CD4-positive, alpha-beta T cell treated with Interleukin-15 for 1 hour (primary cell): ENCODE data around the gene TMC2.
"Not testable (repeated sequence)": the region's sequence is repeated elsewhere in the genome, so short reads cannot be mapped to it uniquely, and the experiment has no call there.

ENCODE experiments used
- DNase-seq: peaks from one replicate; pipeline ENCODE4 v3.0.0-alpha.2; 2020

The TMC2 gene

DNA sequence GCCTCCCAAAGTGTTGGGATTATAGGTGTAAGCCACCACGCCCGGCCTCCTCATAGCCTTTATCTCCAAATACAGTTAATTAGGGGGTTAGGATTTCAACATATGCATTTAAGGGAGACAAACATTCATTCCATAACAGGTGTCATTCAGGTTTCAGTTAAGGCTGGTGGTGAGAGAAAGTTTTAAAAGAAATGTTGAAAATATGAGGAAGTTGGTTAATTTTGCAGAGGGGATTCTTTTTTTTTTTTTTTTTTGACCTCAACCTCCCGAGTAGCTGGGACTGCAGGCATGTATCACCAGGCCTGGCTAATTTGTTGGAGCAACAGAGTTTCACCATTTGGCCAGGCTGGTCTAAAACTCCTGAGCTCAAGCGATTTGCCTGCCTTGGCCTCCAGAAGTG is 143.7 kb downstream of the TMC2 start:
- DNase-seq: no peak

DNA sequence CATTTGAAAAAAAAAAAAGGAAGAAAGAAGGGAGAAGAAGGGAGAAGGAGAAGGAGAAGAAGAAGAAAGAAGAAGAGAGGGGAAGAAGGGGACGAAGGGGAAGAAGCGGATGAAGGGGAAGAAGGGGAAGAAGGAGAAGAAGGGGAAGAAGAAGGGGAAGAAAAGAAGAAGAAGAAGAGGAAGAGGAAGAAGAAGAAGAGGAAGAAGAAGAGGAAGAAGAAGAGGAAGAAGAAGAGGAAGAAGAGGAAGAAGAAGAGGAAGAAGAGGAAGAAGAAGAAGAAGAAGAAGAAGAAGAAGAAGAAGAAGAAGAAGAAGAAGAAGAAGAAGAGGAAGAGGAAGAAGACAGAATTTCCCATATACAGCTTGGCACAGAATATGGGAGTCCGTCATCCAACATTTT is 145.7 kb downstream of the TMC2 start:
- DNase-seq: not testable (repeated sequence)

DNA sequence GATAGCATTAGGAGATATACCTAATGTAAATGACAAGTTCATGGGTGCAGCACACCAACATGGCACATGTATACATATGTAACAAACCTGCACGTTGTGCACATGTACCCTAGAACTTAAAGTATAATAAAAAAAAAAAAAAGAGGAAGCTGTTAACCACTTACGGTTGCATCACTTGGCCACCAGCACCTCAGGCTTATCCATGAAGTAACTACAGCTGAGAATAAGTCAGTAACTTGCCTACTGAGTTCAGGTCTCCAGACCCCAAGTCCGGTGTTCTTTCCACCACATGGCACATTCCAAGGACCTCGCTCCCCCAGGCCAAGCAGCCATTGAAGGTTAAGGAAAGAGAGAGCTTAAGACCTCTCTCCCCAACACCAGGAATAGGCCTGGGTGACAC is 148.4 kb downstream of the TMC2 start:
- peak; percentile 20 for DNase-seq

DNA sequence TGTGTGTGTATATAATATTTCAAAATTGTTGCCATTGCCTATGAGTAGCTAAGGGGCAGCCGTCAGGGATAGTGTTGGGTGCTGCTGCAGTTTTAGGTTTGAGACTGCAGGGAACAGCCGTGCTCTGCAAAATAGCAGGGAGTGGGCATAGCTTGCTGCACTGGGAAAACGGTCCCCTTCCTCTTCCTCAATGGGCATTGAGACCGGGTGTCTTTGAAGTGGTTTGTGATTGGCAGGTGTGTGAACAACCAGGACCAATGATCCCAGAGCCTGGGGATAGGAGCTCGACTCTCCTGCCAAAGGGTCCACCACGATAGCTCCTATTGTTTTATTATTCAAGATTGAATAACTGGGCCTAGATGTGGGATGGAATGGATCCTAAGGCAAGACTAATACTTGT is 151.1 kb downstream of the TMC2 start:
- peak; percentile 3 for DNase-seq

DNA sequence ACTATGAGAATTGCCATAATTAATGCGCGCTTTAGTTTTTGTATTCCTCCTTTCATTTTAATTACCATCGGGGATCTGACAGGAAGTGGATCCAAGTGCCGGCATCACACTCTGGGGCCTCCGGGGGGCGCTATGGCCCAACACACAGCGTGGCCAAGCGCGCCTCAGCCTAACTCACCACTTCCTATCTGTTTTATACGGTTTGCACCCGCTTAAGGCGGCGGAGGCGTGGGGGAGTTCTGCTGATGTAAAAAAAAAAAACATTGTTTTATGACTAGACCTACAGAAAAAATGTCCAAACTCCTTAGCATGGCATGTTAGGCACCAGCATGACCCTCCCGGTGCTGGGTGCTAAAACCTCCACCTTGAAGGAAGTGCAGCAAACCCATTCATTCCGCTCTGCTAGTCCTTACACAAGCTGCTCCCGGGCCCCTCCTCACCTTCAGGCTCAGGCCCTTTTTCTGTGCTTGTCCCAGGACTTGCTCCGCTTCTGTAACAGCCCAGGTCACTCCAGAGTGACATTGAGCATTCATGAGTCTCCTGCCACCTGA is 151.7 kb downstream of the TMC2 start:
- peak; percentile 79 for DNase-seq

DNA sequence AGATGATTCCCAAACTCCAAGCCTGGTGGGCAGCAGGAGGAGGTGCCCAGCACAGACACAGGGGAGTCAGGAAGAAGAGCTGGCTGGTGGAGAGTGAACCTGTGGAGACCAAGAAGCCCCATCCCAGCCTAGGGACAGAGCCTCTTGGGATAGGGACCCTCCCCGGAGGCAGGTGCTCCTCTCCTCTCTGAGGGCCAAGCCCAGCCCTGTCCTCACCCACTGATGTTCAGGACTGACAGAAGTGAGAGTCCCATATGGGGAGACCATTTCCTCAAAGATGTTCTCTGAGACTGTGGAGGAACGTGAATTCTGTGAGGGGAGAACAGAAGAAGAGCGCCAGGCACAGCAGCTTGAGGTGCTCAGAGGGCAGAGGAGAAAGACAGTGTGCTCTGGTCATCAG is 153.8 kb downstream of the TMC2 start:
- DNase-seq: no peak

DNA sequence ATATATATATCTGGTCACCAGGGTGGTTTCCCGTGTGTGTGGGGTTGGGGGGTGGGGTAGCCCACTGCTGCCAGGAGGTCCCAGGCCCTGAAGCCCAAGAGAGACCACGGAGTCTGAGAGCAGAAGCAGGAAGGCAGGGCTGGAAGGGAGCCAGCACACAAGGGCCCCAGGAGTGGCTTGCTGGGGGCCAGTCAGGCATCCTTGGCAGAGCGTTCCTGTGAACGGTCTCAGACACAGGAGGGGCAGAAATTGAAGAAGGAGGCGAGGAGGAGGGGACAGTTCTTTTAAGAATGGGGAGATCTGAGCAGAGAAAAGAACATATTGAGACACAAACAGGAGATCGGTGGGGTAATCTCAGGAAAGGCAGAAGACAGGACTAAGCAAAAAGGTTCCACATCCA is 154.3 kb downstream of the TMC2 start:
- peak; percentile 2 for DNase-seq

DNA sequence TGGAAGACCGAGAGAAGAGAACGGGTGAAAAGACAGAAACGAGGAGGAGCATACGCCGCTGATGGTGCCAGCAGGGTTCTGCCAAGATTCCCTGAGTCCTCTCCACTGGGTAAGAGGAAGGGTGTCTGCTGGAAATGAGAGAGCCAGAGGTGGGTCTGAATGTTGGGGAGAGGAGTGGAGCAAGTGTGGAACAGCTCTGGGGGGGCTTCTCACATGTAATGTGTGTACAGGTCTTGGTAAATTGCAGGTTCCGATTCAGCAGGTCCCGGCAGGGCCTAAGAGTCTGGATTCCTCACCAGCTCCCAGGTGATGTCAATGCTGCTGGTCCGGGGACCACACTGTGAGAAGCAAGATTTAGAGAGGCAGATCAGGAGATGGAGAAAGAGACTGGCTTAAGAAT is 154.8 kb downstream of the TMC2 start:
- DNase-seq: peak; percentile 11
